ENCODE measurements around the gene DCX. TPM values are rescaled to one million over a fixed set of nuclear protein-coding genes. Genes with fewer than 3 reads are reported as not detected.

Gene DCX
- total and polyA plus RNA-seq, 9 of the 15 experiments (the other 6 are each of a cell fraction or from before 2014, with no cell fraction given): not detected

DNA sequence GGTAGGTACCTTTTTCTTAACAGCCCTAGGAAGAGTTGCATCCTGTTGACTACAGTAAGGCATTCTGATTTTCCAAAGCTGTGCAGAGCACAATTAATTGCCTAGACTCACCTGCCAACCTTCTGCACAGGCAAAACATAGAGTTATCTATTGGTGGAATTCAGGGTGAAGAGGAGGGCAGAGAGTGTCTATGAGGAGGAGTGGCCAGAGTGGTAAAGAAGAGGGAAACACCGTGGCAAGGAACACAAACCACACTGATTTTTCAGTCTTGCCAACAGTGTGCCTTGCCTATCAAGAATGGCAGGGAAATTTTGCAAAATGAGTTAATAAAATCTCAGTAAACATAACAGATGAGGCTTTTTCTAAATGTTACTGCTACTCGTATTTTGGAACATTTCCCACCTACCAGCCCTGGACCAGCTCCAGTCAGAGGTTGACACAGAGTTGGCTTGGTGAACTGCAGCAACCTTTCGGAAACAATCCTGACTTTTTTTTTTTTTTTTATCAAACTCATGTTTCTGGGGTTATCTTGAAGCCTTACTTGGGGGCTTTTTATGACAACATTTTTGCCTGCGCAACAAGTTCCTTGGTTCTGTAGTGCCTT, 73.8 kb downstream of the DCX start (continued):
- TF ChIP-seq, protein P1, sequence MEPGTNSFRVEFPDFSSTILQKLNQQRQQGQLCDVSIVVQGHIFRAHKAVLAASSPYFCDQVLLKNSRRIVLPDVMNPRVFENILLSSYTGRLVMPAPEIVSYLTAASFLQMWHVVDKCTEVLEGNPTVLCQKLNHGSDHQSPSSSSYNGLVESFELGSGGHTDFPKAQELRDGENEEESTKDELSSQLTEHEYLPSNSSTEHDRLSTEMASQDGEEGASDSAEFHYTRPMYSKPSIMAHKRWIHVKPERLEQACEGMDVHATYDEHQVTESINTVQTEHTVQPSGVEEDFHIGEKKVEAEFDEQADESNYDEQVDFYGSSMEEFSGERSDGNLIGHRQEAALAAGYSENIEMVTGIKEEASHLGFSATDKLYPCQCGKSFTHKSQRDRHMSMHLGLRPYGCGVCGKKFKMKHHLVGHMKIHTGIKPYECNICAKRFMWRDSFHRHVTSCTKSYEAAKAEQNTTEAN (CRISPR knock-in tag; IDR thresholded peaks at IDR 0.05): no peak
- TF ChIP-seq ZNF764 (CRISPR knock-in tag; IDR thresholded peaks at IDR 0.05; ENCODE audit: low read depth) (no peak), POLR2AphosphoS2 (IDR thresholded peaks at IDR 0.05; ENCODE audit: low read length) (no peak), TAF1 (IDR thresholded peaks at IDR 0.05; ENCODE audit: control insufficient read depth, extremely low read depth, insufficient read depth, low read length, severe bottlenecking) (no peak)

DNA sequence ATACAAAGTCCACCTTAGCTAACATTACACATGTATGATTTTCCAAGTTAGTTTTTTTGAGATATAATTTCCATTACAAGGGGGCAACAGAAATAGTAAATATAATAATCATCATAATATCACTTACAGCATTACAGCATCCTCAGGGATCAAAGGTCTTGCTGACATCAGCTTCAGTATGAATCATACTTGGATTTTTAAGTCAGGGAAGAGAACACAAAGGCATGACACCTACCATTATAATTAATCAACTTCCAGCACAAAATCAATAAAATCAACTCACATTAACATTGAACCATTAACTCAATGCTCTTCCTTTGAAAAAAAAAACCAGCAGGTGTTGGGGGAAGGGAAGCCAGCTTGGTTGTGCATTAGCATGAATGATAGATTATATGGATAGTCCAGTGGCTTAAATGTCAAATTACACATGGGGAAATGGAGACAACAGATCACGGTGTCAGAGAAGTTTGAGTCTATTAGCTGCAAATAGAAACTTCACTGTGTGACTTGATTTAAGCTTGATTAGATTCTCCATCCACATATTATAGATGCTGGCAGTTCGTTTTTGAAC, 74.8 kb downstream of the DCX start:
- no peak for DNase-seq (ENCODE audit: extremely low read depth in 1 of 4, low spot score in 3 of 4)
- no peaks in the 10 kb centered on the region for H4K20me1 ChIP-seq (replicated peaks; ENCODE audit: control insufficient read depth, insufficient read depth, low read length)
- H3K9me3 ChIP-seq (replicated peaks; ENCODE audit: control insufficient read depth, insufficient read depth, low read depth, low read length): no peaks in the 10 kb centered on the region
- no peaks in the 10 kb centered on the region for H3K27me3 ChIP-seq (ENCODE audit: control insufficient read depth in 2 of 2, insufficient read depth in 2 of 2, low read length in 2 of 2)
- no peak overlapping the region for H3K9ac ChIP-seq (ENCODE audit: insufficient read depth in 1 of 2, low read depth in 2 of 2, low read length in 2 of 2)
- intact Hi-C loops (cut with micrococcal nuclease) (no loop called here), in situ Hi-C loops (cut with MboI) (no loop called here)
- H3K4me3 ChIP-seq: no peak overlapping the region
- CTCF ChIA-PET (ENCODE audit: low intra/inter-chr PET ratio): no interaction called here
- no peak overlapping the region for H2AFZ ChIP-seq (ENCODE audit: low read depth, low read length)
- ATAC-seq: no peak
- no peak overlapping the region for H3K27ac ChIP-seq (ENCODE audit: extremely low read depth, low read depth, low read length)
- no peaks in the 10 kb centered on the region for H3K4me1 ChIP-seq (replicated peaks in 1 of 2; ENCODE audit: control insufficient read depth in 2 of 2, insufficient read depth in 2 of 2, low read length in 2 of 2)
- no TSS peak for BruUV-seq (replicated peaks)
- H3K79me2 ChIP-seq (ENCODE audit: control insufficient read depth, insufficient read depth, low read length): no peaks in the 10 kb centered on the region
- H3K9me1 ChIP-seq (ENCODE audit: control insufficient read depth, insufficient read depth, low read length): no peaks in the 10 kb centered on the region
- FAIRE-seq: no peak
- no peak for TF ChIP-seq POLR2B (IDR thresholded peaks at IDR 0.05; ENCODE audit: low read depth, partially characterized antibody)
- no peak for TF ChIP-seq SETDB1 (IDR thresholded peaks at IDR 0.05; ENCODE audit: low read length)
- TF ChIP-seq ZC3H4 (CRISPR knock-in tag; IDR thresholded peaks at IDR 0.05; ENCODE audit: borderline replicate concordance): no peak
- H3K36me3 ChIP-seq (ENCODE audit: control insufficient read depth, insufficient read depth, low read length): no peaks in the 10 kb centered on the region
- WGBS (ENCODE audit: insufficient coverage, low coverage, missing lambda C conversion rate): 0% methylated on average over 2 of the region's 2 CpGs
- H3K4me2 ChIP-seq (ENCODE audit: insufficient read depth, low read length): no peak overlapping the region
- POLR2A ChIA-PET: no interaction called here

Data from K562 (cell line).